ENCODE data around the gene HTR3E.

DNA sequence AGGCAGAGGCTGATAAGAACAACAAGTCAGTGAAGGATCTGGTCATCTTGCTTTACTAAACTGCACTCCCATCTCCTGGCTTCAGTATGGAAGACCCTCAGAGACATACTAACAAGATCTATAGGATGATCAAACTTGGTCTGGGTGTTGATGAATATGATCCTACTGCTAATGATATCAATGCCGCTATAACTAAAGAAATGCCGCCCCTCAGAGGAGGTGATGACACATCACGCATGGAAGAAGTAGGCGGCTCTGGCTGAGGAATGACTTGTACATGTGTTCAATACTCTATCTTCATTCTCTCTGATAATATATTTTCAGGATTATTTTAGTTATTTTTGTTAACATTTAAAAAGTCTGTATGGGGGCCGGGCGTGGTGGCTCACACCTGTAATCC is 20.8 kb downstream of the HTR3E start:
- TF ChIP-seq, protein P1, sequence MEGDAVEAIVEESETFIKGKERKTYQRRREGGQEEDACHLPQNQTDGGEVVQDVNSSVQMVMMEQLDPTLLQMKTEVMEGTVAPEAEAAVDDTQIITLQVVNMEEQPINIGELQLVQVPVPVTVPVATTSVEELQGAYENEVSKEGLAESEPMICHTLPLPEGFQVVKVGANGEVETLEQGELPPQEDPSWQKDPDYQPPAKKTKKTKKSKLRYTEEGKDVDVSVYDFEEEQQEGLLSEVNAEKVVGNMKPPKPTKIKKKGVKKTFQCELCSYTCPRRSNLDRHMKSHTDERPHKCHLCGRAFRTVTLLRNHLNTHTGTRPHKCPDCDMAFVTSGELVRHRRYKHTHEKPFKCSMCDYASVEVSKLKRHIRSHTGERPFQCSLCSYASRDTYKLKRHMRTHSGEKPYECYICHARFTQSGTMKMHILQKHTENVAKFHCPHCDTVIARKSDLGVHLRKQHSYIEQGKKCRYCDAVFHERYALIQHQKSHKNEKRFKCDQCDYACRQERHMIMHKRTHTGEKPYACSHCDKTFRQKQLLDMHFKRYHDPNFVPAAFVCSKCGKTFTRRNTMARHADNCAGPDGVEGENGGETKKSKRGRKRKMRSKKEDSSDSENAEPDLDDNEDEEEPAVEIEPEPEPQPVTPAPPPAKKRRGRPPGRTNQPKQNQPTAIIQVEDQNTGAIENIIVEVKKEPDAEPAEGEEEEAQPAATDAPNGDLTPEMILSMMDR (IDR thresholded peaks at IDR 0.05): no peak
- no peak for TF ChIP-seq POLR2A (IDR thresholded peaks at IDR 0.05)
